GM19452 (cell line): Measurements from ENCODE around the gene OR2C1.

Source experiments
- ATAC-seq: cut with Tn5 transposase; IDR thresholded peaks from one replicate; pipeline ENCODE4 v1.9.1; 2021; ENCODE audit not compliant: unreplicated experiment

OR2C1 gene

GRCh38 chr16:3355589-3355988 lies at the start of gene OR2C1:
TSS of gene OR2C1 (plus strand) at chr16:3355889. CDS start at chr16:3355941, 52 bp downstream.
- ATAC-seq, result no peak

GRCh38 chr16:3306078-3306477 lies 49.6 kb upstream of the OR2C1 start:
- ATAC-seq, result no peak

- ATAC-seq, result no peak
Measured at GRCh38 chr16:3311496-3311895, 44.2 kb upstream of the OR2C1 start.

GRCh38 chr16:3317315-3317999 lies 38.2 kb upstream of the OR2C1 start:
- ATAC-seq, result no peak

GRCh38 chr16:3321816-3322215 lies 33.9 kb upstream of the OR2C1 start:
- ATAC-seq, result no peak

GRCh38 chr16:3327514-3327913 lies 28.2 kb upstream of the OR2C1 start:
- no peak for ATAC-seq

- ATAC-seq, result no peak
Measured at GRCh38 chr16:3328104-3328503, 27.6 kb upstream of the OR2C1 start.

GRCh38 chr16:3328643-3329042 lies 27.0 kb upstream of the OR2C1 start:
- no peak for ATAC-seq

GRCh38 chr16:3346041-3346440 lies 9.6 kb upstream of the OR2C1 start:
- ATAC-seq, result no peak

- no peak for ATAC-seq
Measured at GRCh38 chr16:3347586-3347985, 8.1 kb upstream of the OR2C1 start.

- no peak for ATAC-seq
Measured at GRCh38 chr16:3348547-3349167, 7.0 kb upstream of the OR2C1 start.

GRCh38 chr16:3349175-3349574 lies 6.5 kb upstream of the OR2C1 start:
- ATAC-seq, result no peak

- no peak for ATAC-seq
Measured at GRCh38 chr16:3356118-3356517, 429 bp downstream of the OR2C1 start.

GRCh38 chr16:3358871-3359270 lies 3.2 kb downstream of the OR2C1 start:
- ATAC-seq, result no peak

GRCh38 chr16:3362931-3363330 lies 7.2 kb downstream of the OR2C1 start:
- no peak for ATAC-seq

GRCh38 chr16:3363793-3364192 lies 8.1 kb downstream of the OR2C1 start:
- no peak for ATAC-seq

- ATAC-seq, result no peak
Measured at GRCh38 chr16:3364774-3365427, 9.2 kb downstream of the OR2C1 start.

GRCh38 chr16:3369073-3369472 lies 13.4 kb downstream of the OR2C1 start:
- no peak for ATAC-seq

GRCh38 chr16:3375680-3376079 lies 20.0 kb downstream of the OR2C1 start:
- ATAC-seq, result no peak

- no peak for ATAC-seq
Measured at GRCh38 chr16:3377917-3378316, 22.2 kb downstream of the OR2C1 start.

GRCh38 chr16:3383045-3383448 lies 27.4 kb downstream of the OR2C1 start:
- no peak for ATAC-seq

- no peak for ATAC-seq
Measured at GRCh38 chr16:3388325-3388724, 32.6 kb downstream of the OR2C1 start.
